Upper lobe of left lung (tissue), 4 donors: ENCODE results near the gene OR6K2.

Experiments used
- CTCF ChIP-seq, 6 experiments: fragments of 450-650 bp in 4 of 6; fragments of 200-600 bp in 2 of 6; sonication (generic) in 2 of 6; IDR thresholded peaks; one replicate each; pipeline ENCODE4 v1.5.1; 2016 to 2019; ENCODE audit warnings: antibody characterized with exemption in 6 of 6
- EP300 ChIP-seq, 4 donors: sonication (generic); formaldehyde crosslinking; IDR thresholded peaks; one replicate each; pipeline ENCODE4 v1.5.1; 2017; ENCODE audit warnings: antibody characterized with exemption in 4 of 4, control low read depth in 2 of 4
- POLR2AphosphoS5 ChIP-seq, 2 donors: sonication (generic); formaldehyde crosslinking; IDR thresholded peaks; one replicate each; pipeline ENCODE4 v1.5.1; 2017; ENCODE audit warnings: antibody characterized with exemption in 2 of 2

- TF ChIP-seq POLR2AphosphoS5 (IDR thresholded peaks at IDR 0.05) (no peak), CTCF (IDR thresholded peaks at IDR 0.05) (no peak), EP300 (IDR thresholded peaks at IDR 0.05) (no peak)
These were observed 10.6 kb upstream of the OR6K2 start for GRCh38 chr1:158711098-158711497.
